ENCODE data around the gene MTF2.
A peak's percentile ranks its signal among the peaks of the same experiment; 100 is the strongest.
"Not testable (repeated sequence)": the region's sequence is repeated elsewhere in the genome, so short reads cannot be mapped to it uniquely, and the experiment has no call there.

Gene MTF2

GRCh38 chr1:93171549-93172034, 92.5 kb downstream of the MTF2 start:
- no peak for TF ChIP-seq ZNF274 (IDR thresholded peaks at IDR 0.05; ENCODE audit: low read depth, low read length)
- H3K4me3 ChIP-seq (ENCODE audit: low read length): peak overlapping the region; percentile 23; the same call in 1 of the 2 replicates

GRCh38 chr1:93172778-93173177, 93.7 kb downstream of the MTF2 start:
- no peak for TF ChIP-seq ZNF274 (IDR thresholded peaks at IDR 0.05; ENCODE audit: low read depth, low read length)
- no peak overlapping the region for H3K4me3 ChIP-seq (ENCODE audit: low read length)

- H3K4me3 ChIP-seq (ENCODE audit: low read length): not testable (repeated sequence)
These were observed 95.6 kb downstream of the MTF2 start for GRCh38 chr1:93174638-93175037.

GRCh38 chr1:93177991-93178390, 98.9 kb downstream of the MTF2 start:
- peak overlapping the region; percentile 80 for H3K4me3 ChIP-seq (ENCODE audit: low read length)

DNA sequence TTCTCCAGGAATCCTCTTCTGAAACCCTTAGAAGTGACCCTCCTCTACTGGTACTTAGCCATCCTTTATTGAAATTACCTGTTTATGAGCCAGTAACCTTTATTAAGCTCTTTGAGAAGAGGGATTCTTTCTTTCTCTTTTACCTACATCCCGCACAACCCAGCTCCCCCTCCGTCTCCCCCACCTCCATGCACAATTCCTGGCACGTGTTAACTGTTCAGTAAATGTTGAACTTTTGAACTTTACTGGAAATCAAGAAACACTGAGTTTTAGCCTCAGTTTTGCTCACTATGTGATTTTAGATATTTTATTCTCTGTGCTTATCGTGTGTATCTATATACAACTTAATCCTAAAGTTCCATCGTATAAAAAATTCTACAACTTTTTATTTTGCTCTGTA, 99.3 kb downstream of the MTF2 start:
- no peak for TF ChIP-seq ZNF274 (IDR thresholded peaks at IDR 0.05; ENCODE audit: low read depth, low read length)
- H3K4me3 ChIP-seq (ENCODE audit: low read length): peak overlapping the region; percentile 80

More at GRCh38 chr1:93177991-93178390, 98.9 kb downstream of the MTF2 start:
- no peak for TF ChIP-seq ZNF274 (IDR thresholded peaks at IDR 0.05; ENCODE audit: low read depth, low read length)

GRCh38 chr1:93179886-93180722, 101.0 kb downstream of the MTF2 start, which contains the start of gene TMED5:
Gene TMED5, minus strand, starts transcription at chr1:93180413. Its CDS starts 171 bp downstream, at chr1:93180242.
- no peak for TF ChIP-seq ZNF274 (IDR thresholded peaks at IDR 0.05; ENCODE audit: low read depth, low read length)
- H3K4me3 ChIP-seq (ENCODE audit: low read length): peak within 1 kb of the TSS; percentile 80

DNA sequence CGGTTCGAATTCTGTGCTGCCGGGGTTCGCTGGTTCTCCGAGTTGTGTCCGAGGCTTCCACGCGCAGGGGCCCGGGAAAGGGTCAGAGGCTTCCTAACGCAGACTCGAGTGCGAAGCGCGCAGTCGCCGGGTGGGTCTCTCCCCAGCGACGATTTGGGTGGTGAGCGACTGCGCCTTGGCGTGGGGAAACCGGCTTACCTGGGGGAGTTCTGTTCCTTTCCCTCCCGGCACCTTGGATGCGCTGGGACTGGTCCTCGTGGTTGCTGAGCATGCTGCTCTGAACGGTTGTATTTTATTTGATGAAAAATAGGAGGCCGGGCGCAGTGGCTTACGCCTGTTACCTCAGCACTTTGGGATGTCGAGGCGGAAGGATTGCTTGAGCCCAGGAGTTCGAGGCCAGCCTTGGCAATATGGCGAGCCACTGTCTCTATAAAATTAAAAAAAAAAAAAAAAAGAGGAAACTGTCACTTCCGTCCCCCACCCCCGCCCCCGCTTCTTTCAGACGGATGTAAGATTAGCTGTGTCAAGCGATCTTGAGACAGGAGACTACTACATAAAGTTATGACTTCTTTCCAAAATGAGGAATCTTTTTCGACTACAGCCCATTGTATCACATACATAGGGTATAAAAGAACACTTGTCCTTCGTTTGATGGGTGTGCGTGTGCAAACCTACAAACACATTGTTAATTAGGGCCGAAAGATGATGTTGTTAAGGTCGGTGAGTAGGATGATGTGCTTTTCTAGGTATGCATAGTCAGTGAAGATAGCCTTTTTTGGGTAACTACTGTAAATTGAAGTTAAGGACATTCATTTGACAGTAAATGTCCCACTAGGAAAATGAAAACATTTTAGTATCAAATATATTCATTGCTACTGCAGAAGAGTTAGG, 101.9 kb downstream of the MTF2 start, which contains the start of gene CCDC18:
CCDC18 (plus strand) TSS at position 2 of the 891 bp plus-strand sequence. CDS start 2,638 bp downstream, outside the sequence.
- peak within 1 kb of the TSS; percentile 80 for H3K4me3 ChIP-seq (ENCODE audit: low read length)
- TF ChIP-seq ZNF274 (IDR thresholded peaks at IDR 0.05; ENCODE audit: low read depth, low read length): no peak

DNA sequence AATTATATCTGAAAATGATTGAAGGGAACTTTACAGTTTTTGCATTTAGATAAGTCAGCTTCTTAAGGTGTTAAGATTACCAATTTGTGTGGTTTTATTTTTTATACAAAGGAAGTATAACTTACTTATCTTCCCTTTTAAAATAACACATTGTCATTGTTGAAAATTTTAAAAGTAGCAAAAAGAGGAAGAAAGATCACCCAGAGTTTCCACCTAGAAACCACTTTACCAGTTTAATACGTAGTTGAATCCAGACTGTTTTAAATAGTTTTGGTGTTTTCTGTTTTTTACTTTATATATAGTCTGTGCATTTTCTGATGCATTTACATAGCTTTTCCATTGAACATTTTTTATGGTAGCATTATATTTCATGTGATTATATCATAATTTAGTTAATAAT, 107.6 kb downstream of the MTF2 start:
- TF ChIP-seq ZNF274 (IDR thresholded peaks at IDR 0.05; ENCODE audit: low read depth, low read length): no peak
- no peak overlapping the region for H3K4me3 ChIP-seq (ENCODE audit: low read length)
